SW 1271 (cell line): ENCODE data around the gene ZNF367.
"Not testable (repeated sequence)": the region's sequence is repeated elsewhere in the genome, so short reads cannot be mapped to it uniquely, and the experiment has no call there.

Source experiments
- DNase-seq, 2 experiments: peaks; one replicate each; lab custom pipeline; 2025; lab: John Stamatoyannopoulos, UW

Gene ZNF367

DNA sequence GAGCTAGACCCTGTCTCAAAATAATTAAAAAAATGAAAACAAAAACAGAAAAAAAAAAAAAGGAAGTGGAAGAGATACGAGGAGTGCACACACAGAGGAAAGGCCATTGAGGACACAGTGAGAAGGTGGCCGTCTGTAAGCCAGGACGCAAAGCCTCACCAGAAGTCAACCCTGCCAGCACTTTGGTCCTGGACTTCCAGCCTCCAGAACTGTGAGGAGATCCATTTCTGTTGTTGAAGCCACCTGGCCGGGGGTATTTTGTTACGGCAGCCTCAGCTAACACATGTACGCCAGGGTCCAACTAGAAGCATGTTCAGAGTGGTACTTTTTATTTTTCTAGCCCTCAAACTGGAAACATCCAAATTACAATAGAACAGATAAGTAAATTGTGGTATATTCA lies 56.5 kb downstream of the ZNF367 start:
- no peak for DNase-seq

DNA sequence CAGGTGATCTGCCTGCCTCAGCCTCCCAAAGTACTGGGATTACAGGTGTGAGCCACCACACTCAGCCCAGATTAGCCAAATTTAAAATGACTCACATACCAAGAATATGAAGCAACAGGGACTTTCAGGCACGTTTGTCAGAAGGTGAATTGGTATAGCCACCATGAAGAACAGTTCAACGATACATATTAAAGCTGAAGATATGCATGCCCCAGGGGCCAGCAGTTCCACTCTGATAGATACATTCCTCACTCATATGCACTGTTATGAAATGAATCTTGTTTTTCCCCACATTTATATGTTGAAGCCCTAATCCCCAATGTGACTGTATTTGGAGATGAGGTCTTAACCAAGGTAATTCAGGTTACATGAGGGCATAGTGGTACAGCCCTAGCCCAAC lies 57.2 kb downstream of the ZNF367 start:
- no peak for DNase-seq

DNA sequence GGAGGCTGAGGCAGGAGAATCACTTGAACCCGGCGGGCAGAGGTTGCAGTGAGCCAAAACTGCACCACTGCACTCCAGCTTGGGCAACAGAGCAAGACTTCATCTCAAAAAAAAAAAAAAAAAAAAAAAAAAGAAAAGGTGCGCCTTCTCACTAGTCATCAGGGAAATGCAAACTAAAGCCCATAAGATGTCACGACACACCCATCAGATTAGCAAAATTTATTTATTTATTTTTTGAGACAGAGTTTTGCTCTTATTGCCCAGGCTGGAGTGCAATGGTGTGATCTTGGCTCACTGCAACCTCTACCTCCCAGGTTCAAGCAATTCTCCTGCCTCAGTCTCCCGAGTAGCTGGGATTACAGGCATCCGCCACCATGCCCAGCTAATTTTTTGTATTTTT lies 57.6 kb downstream of the ZNF367 start:
- not testable (repeated sequence) for DNase-seq

DNA sequence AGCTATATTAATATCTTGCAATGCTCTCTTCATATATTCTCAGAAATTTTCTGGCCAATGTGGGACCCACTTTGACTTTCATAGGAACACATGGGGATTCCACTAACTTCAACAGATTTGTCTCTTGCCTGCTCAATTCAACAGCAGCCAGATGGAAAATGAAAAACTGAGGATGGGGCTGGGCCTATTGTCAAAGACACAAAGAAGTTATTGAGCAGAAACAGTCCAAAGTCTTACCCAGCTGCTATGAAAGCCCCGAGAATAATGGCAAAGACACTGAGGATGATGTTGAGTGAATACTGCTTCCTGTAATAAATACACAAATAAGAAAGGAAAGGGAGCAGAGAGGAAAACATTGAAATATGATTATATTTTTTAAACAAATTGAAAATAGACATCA lies 67.3 kb downstream of the ZNF367 start:
- no peak for DNase-seq

DNA sequence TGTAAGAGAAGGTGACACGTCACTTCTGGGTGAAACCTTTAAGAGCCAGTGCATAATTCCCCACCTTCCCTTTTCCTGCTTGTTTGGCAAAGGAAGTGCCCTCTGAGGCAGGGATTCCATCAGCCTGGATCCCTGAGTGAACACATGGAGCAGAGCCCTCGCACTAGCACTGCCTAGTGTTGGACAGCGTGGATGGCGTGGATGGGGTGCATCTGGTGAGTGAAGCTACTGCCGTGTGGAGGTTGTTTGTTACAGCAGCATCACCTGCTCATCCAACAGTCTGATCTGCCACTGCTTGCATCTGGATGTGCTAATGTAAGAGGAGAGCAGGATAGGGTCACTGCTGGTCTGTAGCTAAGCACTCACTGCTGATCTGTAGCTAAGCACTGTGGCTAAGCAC lies 69.9 kb downstream of the ZNF367 start:
- no peak for DNase-seq

DNA sequence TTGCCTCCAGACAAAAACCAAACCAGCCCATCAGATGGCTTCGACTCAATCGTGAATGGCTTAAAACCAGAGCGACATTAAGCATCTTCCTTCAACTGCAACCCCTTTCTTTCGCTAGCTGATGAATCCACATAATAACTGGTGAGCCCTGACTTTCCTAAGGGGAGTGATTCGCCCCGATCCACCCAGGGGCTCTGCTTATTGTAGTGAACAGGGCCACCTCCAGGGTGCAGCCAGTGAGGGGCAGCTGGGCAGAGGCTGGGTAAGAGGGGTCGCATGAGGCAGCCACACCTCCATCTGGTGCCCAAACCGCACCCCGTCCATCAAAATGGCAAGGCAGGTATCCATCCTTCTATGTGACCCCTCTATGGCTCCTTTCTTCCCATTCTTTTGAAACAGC lies 72.6 kb downstream of the ZNF367 start:
- DNase-seq = no peak

DNA sequence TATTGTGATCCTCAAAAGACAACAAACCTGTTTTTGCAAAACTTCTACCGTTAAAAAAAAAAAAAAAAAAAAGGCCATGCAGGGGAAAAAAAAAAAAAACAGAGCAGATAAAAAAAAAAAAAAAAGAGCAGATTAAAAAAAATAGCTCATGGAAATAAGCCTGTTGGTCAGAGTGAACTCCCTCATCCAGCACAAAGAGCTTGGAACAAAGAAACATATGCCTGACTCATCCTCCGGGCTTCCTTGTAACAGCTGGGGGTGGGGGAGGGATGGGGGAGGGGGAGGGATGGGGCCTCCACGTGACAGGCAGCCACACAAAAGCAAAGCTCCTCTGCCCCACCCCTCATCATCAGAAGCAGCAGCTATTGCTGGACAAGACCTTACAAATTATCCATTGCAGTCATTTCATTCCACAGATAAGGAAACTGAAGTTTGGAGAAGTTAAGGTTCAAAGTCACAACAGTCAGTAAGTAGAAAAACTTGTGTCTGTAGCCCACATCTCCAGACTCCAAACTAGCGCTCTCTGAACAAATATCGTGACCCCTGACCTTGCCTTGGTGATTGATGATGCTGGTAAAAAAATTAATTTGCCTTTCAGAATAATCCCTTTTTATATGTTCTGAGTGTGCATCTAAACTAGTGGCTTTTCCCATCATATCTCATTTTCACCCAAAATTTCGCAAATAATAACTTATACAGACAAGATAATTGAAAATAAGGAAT lies 73.6 kb downstream of the ZNF367 start:
- peak; percentile 84 to 95 for DNase-seq

DNA sequence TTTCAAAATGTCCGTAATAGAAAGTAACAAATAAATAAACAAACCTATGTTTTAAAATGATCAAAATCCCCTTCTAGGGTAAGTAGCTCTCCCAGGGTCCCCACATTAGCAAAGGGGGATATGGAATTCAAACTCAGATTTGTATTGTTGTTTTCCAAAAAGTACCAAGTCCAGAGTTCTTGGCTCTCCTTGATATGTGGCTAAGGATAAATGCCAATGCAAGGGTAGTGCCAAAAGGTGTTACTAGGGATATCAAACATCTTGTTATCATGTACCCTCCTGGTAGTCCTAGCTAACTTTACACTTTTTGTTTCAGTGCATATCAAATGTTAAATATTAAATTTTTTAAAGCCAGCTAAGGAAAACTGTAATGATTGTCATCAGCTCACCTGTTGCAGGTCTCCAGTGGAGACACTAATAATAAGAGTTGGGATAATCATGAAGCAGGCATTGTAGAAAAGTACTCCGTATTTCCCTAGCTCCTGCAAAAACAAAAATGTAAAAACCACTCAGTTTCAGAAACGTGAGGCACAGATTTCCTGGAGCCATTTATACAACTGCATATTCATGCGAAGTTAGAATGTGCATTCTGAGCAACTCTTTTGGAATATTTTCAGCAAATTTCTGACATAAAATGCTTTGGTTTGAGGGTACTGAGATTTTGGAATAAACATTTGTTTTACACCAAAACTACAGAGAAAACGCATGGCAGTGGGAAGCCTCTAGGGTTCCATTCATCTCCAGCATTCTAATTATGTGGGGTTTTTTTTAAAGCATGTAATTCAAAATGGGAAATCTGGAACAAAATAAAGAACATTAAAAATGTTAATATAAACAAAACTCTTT lies 74.4 kb downstream of the ZNF367 start:
- no peak for DNase-seq

DNA sequence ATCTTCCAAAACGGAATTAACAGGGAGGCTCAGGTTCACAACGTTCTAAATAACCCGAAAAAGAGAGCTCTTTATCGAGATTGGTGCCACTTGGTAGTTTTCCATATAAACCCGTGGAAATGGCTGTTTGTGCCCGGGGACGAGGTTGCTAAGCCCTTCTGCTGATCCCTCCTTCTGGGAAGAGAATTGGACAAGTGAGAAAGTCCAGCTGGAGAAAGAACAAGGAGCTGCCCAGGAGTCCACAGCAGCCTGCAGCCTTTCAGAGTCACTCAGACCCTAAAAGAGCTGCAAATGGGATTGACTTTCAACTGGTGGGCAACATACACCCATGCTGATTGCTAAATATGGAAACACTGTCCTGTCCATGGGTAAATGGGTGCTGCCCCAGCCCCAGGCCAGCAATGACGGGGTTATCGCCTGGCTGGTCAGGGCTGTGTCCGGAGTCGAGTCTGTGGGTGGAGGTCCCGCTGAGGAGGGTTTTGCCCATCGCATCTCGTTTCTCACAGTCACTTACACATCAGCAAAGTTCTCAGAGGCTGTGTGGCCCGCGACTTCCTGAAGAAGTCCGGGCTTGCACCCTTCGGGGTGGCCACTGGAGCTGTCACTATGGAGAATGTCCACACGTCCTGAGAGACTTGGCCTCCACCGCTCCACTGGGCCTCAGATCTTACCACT lies 75.5 kb downstream of the ZNF367 start:
- no peak for DNase-seq

DNA sequence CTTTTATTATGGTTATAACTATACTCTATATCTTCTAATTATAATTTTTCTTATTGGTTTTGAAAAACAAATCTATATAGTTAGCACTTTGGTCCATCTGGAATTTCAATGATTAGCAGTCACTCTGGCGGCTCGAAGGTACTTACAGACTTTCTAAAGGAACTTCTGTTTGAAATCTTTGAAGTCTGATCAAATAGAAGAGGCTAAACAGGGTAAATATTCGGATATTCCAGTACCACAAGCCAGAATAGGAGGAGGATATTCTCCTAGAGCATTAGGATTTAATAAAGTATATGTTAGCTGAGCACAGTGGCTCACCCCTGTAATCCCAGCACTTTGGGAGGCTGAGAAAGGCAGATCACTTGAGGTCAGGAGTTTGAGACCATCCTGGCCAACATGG lies 77.5 kb downstream of the ZNF367 start:
- no peak for DNase-seq

DNA sequence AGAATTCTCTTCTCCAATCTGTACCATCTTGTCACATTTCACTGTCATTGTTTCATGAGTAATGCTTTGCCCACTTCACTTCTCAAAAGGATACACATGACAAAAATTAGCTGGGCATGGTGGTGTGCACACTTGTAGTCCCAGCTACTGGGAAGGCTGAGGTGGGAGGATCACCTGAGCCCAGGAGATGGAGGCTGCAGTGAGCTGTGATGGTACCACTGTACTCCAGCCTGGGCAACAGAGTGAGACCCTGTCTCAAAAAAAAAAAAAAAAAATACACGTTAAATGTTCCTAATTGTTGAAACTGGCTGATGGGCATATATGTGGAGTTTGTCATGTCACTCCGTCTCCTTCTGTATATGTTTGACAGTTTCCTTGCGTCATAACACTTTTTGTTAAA lies 79.9 kb downstream of the ZNF367 start:
- DNase-seq = no peak
